ENCODE results near the gene TUBA4A. TPM values are rescaled to one million over a fixed set of nuclear protein-coding genes. Genes with fewer than 3 reads are reported as not detected.

The TUBA4A gene
- total RNA-seq (2022; extraction: Qiagen RNA extraction), result 250 to 402 TPM (median 282 TPM) in 5 replicates

GRCh38 chr2:219253753-219254589 is at the start of gene TUBA4A:
Gene TUBA4A, minus strand, starts transcription at chr2:219253918. Its CDS starts 60 bp downstream, at chr2:219253858.

DNA sequence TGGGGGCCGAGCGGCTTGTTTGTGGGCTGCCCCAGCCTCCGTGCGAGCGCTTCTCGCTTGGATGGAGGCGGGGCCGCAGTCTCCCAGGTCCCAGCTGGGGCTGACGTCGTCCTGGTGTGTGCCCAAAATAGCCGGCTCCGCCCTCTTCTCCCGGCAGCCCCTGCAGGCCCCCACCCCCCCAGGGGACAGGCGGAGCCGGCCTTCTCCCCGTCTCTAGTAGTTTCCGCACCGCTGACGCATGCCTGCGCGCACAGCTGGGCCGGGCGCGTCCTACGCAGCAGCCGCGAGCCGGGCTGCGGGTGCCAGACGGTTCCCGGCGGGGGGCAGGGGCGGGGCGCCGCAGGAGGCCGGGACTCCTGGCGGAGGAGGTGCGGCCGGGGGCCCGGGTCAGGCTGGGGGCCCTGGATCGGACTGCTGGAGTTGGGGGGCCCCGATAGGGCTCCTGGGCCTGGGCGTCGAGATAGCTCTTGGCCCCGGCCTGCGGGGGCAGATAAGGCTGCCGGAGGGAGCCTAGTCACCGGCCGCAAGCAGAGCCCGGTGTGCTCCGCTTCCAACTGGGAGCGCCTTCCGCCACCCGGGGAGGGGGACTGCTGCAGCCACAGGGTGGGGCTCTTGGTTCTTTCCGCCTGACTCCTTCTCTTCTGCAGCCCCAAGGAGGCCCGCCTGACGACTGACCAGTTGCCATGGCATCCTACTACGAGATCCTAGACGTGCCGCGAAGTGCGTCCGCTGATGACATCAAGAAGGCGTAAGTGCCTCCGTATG is 25.6 kb upstream of the TUBA4A start, which contains the start of gene DNAJB2:
Gene DNAJB2 (plus strand): TSS at position 216 of the 765 bp plus-strand sequence. CDS start 468 bp downstream, at position 684.

GRCh38 chr2:219252900-219253752 is 592 bp downstream of the TUBA4A start, which contains the start of gene TUBA4B:
Gene TUBA4B, plus strand, starts transcription at chr2:219253243. Its CDS starts 165 bp downstream, at chr2:219253408.

DNA sequence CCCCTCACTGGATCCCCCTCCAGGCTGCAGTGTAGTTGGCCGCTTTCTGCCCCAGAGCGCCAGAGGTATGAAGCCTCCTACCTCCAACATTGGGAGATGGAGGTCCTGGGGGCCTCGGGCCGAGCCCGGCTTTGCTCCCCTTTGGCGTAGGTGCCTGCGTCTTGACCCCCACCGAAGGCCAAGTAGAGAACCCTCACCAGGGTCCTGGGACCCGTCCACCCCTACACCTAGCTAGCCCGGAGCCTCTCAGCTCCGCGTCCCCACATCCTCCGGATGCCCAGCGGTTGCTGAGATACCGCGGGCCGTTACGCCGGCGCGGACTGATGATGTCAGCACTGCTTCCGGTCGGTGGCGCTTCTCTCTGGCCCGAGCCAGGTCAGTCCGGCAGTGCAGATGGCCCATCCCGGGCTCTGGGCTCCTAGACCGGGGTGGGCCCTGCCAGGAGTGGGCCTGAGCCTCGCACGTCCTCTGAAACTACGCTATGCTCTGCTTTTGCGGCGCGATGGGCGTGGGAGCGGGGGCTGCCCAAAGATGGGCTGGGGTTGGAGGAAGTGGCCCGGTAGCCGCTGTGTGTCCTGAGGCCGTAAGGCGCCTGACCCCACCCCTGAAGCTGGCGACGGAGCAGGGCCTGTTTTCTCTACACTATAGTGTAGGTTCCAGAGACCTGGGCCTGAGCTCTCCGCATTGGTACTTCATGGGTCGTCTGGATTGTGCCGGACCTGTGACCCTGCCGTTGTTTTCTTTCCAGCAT is 8.4 kb downstream of the TUBA4A start, which contains the start of the genes GLB1L and STK16:
Gene GLB1L (minus strand): TSS at position 297 of the 751 bp plus-strand sequence. CDS start 1,871 bp downstream, outside the sequence.
Gene STK16 (plus strand): TSS at position 332 of the 751 bp plus-strand sequence. CDS start 521 bp downstream, outside the sequence.

GRCh38 chr2:219229305-219230058 is 24.2 kb downstream of the TUBA4A start, which contains the start of the genes ANKZF1 and ATG9A:
Gene ANKZF1, plus strand, starts transcription at chr2:219229806. Its CDS starts 452 bp downstream, at chr2:219230258.
Gene ATG9A, minus strand, starts transcription at chr2:219229636. Its CDS starts 1,612 bp downstream, at chr2:219228024.

DNA sequence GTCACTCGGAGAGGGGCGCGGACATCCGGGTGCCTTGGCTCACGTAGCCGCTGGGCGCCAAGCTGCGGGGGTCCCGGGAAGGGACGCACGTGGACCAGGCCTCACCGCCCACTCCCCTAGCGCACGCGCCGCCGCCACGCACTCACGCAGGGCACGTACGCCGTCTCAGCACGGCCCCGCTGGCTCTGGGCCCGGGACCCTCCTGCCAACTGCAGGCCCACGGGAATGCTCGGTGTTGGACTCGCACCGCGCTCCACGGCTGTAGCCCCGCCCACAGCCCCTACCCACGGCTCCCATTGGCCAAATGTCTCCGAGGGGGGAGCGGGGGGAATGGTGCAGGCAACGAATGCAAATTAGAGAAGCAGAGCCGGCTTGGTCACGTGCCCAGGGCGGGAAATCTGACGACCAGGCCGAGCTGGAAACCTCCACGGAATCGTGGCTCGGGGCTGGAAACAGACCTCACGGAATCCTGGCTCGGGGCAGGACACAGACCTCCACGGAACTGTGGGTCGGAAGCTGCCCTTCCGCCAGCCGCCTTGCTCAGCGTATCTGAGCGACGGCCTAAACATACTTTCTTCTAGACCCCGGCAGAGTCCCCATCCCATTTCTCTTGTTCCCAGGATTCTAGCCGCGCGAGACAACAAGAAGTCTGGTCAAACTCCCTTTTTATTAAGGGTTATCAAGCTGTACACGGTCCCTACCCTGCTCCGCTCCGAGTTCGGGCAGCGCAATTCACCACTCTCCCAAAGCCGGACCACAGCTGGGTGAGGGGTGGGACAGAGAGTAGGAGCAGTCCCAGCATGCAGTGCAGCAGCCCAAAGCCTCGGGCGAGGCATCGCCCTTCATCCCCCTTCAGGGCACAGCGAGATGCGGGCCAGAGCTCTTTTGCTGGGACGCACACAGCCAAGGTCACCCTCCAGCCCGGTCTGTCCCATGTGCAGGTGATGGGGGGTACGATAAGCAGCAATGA is 34.7 kb downstream of the TUBA4A start, which contains the start of gene ABCB6:
Gene ABCB6 (minus strand): TSS at position 227 of the 970 bp plus-strand sequence. CDS start 285 bp downstream, outside the sequence.

DNA sequence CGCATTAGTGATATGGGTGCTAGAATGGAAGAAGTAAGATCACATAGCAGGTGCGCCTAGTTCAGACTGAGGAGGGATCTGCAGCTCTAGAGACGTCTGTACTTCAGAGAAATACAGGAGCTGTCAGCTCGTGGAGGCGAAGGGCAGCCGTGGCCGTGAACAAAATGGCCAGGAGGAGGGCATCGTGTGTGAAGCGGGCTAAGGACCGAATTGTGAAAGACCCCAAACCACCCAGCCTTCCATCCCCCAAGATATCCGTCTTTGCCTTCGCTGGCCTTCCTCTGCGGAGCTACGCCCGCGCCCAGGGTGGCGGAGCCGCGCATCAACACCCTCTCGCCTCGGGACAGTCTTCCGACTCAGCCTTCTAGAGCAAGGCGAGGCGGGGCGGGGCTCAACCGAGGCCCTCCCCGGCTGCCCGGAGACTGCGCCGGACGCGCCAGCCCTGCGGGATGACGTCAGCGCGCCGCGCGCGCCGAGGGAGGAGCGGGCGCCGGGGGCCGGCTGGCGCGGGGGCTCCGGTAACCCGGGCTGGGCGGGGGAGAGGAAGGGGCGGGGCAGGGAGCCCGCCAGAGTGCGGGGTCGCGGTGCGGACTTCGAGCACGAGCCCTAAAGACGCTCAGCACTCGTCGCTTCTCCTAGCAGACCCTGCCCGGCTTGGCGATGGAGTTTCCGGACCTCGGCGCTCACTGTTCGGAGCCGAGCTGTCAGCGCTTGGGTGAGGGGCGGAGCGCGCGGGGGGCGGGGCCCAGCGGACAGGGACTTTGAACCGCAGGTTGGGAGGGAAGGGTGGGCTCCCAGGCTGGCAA is 47.2 kb downstream of the TUBA4A start, which contains the start of gene ZFAND2B:
Gene ZFAND2B (plus strand): TSS at position 455 of the 806 bp plus-strand sequence. CDS start 206 bp downstream, at position 661.

Other genes with a start within 250 kb of the TUBA4A start
- gene CFAP65, start 212.4 kb downstream of the TUBA4A start, total RNA-seq (2022; extraction: Qiagen RNA extraction), result 0.12 to 0.48 TPM (median 0.29 TPM) in 5 replicates
- 0.30 to 0.89 TPM (median 0.53 TPM) in 5 replicates for gene IHH, start 193.0 kb downstream of the TUBA4A start, total RNA-seq (2022; extraction: Qiagen RNA extraction)
- 15.0 to 17.9 TPM (median 17.1 TPM) in 5 replicates for gene NHEJ1, start 93.1 kb downstream of the TUBA4A start, total RNA-seq (2022; extraction: Qiagen RNA extraction)
- 0.59 to 1.1 TPM (median 0.86 TPM) in 5 replicates for gene SLC23A3, start 83.9 kb downstream of the TUBA4A start, total RNA-seq (2022; extraction: Qiagen RNA extraction)
- 37.5 to 49.4 TPM (median 49.0 TPM) in 5 replicates for gene CNPPD1, start 77.0 kb downstream of the TUBA4A start, total RNA-seq (2022; extraction: Qiagen RNA extraction)
- gene RETREG2, start 75.6 kb downstream of the TUBA4A start, total RNA-seq (2022; extraction: Qiagen RNA extraction), result 58.9 to 86.5 TPM (median 84.0 TPM) in 5 replicates
- gene ZFAND2B, start 47.1 kb downstream of the TUBA4A start, total RNA-seq (2022; extraction: Qiagen RNA extraction), result 17.4 to 22.2 TPM (median 21.2 TPM) in 5 replicates
- 20.0 to 39.6 TPM (median 30.0 TPM) in 5 replicates for gene ABCB6, start 35.0 kb downstream of the TUBA4A start, total RNA-seq (2022; extraction: Qiagen RNA extraction)
- gene ATG9A, start 24.3 kb downstream of the TUBA4A start, total RNA-seq (2022; extraction: Qiagen RNA extraction), result 38.4 to 49.5 TPM (median 43.9 TPM) in 5 replicates
- 13.6 to 19.8 TPM (median 16.9 TPM) in 5 replicates for gene ANKZF1, start 24.1 kb downstream of the TUBA4A start, total RNA-seq (2022; extraction: Qiagen RNA extraction)
- 5.3 to 7.4 TPM (median 5.5 TPM) in 5 replicates for gene GLB1L, start 8.5 kb downstream of the TUBA4A start, total RNA-seq (2022; extraction: Qiagen RNA extraction)
- 28.7 to 32.1 TPM (median 29.8 TPM) in 5 replicates for gene STK16, start 8.4 kb downstream of the TUBA4A start, total RNA-seq (2022; extraction: Qiagen RNA extraction)
- 0.13 to 0.28 TPM (median 0.18 TPM) in 4 of 5 replicates, not detected in the other for gene TUBA4B, start 675 bp downstream of the TUBA4A start, total RNA-seq (2022; extraction: Qiagen RNA extraction)
- gene DNAJB2, start 25.4 kb upstream of the TUBA4A start, total RNA-seq (2022; extraction: Qiagen RNA extraction), result 32.8 to 43.6 TPM (median 40.5 TPM) in 5 replicates
- gene PTPRN, start 55.5 kb upstream of the TUBA4A start, total RNA-seq (2022; extraction: Qiagen RNA extraction), result 1.1 to 1.8 TPM (median 1.3 TPM) in 5 replicates
- gene RESP18, start 78.8 kb upstream of the TUBA4A start, total RNA-seq (2022; extraction: Qiagen RNA extraction), result not detected in 5 replicates
- 60.0 to 70.4 TPM (median 63.8 TPM) in 5 replicates for gene DNPEP, start 134.0 kb upstream of the TUBA4A start, total RNA-seq (2022; extraction: Qiagen RNA extraction)
- 0.07 to 0.39 TPM (median 0.24 TPM) in 5 replicates for gene DES, start 164.5 kb upstream of the TUBA4A start, total RNA-seq (2022; extraction: Qiagen RNA extraction)
- 6.6 to 11.2 TPM (median 7.6 TPM) in 5 replicates for gene SPEG, start 180.9 kb upstream of the TUBA4A start, total RNA-seq (2022; extraction: Qiagen RNA extraction)
- 33.9 to 37.6 TPM (median 36.5 TPM) in 5 replicates for gene GMPPA, start 245.0 kb upstream of the TUBA4A start, total RNA-seq (2022; extraction: Qiagen RNA extraction)